GM21515 (cell line): ENCODE measurements around the gene ACADS.

Source experiments
- ATAC-seq: cut with Tn5 transposase; IDR thresholded peaks from one replicate; pipeline ENCODE4 v1.9.1; 2021; ENCODE audit not compliant: unreplicated experiment

The ACADS gene

GRCh38 chr12:120787889-120788288 lies 62.3 kb downstream of the ACADS start:
- ATAC-seq, result no peak
